Endometrium (tissue), 2 donors: ENCODE measurements around the gene CENPF.
A peak's percentile ranks its signal among the peaks of the same experiment; 100 is the strongest.
"Not testable (repeated sequence)": the region's sequence is repeated elsewhere in the genome, so short reads cannot be mapped to it uniquely, and the experiment has no call there.

ENCODE experiments used
- FAIRE-seq: peaks from 2 replicates; lab custom pipeline; 2012; peaks lifted over from hg19 to GRCh38; lab: Jason Lieb, UNC
- donor health status: control.
- donor health status: control.

The CENPF gene

GRCh38 chr1:214602764-214603657 is at the start of gene CENPF:
Gene CENPF, plus strand, starts transcription at chr1:214603195. Its CDS starts 10,560 bp downstream, at chr1:214613755.
- peak; percentile 96 for FAIRE-seq

GRCh38 chr1:214557952-214558735 is 44.9 kb upstream of the CENPF start:
- no peak for FAIRE-seq

GRCh38 chr1:214563881-214564280 is 39.1 kb upstream of the CENPF start:
- no peak for FAIRE-seq

- FAIRE-seq, result no peak
These were observed 37.7 kb upstream of the CENPF start for GRCh38 chr1:214565310-214565709.

- FAIRE-seq, result peak; percentile 48
These were observed 36.6 kb upstream of the CENPF start for GRCh38 chr1:214566158-214567104.

- no peak for FAIRE-seq
These were observed 35.5 kb upstream of the CENPF start for GRCh38 chr1:214567481-214567980.

GRCh38 chr1:214568328-214568727 is 34.7 kb upstream of the CENPF start:
- FAIRE-seq, result no peak

- no peak for FAIRE-seq
These were observed 33.5 kb upstream of the CENPF start for GRCh38 chr1:214569357-214570004.

- FAIRE-seq, result no peak
These were observed 32.6 kb upstream of the CENPF start for GRCh38 chr1:214570442-214570841.

- FAIRE-seq, result no peak
These were observed 31.7 kb upstream of the CENPF start for GRCh38 chr1:214571281-214571680.

- no peak for FAIRE-seq
These were observed 29.3 kb upstream of the CENPF start for GRCh38 chr1:214573386-214574318.

- FAIRE-seq, result no peak
These were observed 28.2 kb upstream of the CENPF start for GRCh38 chr1:214574598-214575411.

GRCh38 chr1:214576120-214576519 is 26.9 kb upstream of the CENPF start:
- not testable (repeated sequence) for FAIRE-seq

GRCh38 chr1:214579183-214579582 is 23.8 kb upstream of the CENPF start:
- FAIRE-seq, result no peak

GRCh38 chr1:214581785-214582184 is 21.2 kb upstream of the CENPF start:
- FAIRE-seq, result no peak

- no peak for FAIRE-seq
These were observed 20.6 kb upstream of the CENPF start for GRCh38 chr1:214582289-214582891.

GRCh38 chr1:214583113-214583512 is 19.9 kb upstream of the CENPF start:
- FAIRE-seq, result no peak

GRCh38 chr1:214583824-214584554 is 19.0 kb upstream of the CENPF start:
- no peak for FAIRE-seq
